Brain microvascular endothelial cell (primary cell): ENCODE measurements around the gene PKIG.
"Not testable (repeated sequence)": the region's sequence is repeated elsewhere in the genome, so short reads cannot be mapped to it uniquely, and the experiment has no call there.

ENCODE experiments used
- DNase-seq: peaks from one replicate; pipeline ENCODE4 v3.0.0-alpha.2; 2020
- H3K27ac ChIP-seq: fragments of 250-450 bp; sonication (Bioruptor Pico); 2 replicates; pipeline ENCODE4 v1.5.1; 2020; ENCODE audit warnings: mild to moderate bottlenecking, moderate library complexity
- H3K27me3 ChIP-seq: fragments of 250-450 bp; sonication (Bioruptor Pico); replicated peaks from 2 replicates; pipeline ENCODE4 v1.5.1; 2020; ENCODE audit warnings: mild to moderate bottlenecking
- H3K36me3 ChIP-seq: fragments of 250-450 bp; sonication (Bioruptor Pico); replicated peaks from 2 replicates; pipeline ENCODE4 v1.5.1; 2020; ENCODE audit warnings: mild to moderate bottlenecking
- H3K4me3 ChIP-seq: 2 replicates; pipeline ENCODE4 v1.5.1; 2011; ENCODE audit warnings: low read depth, mild to moderate bottlenecking, control low read depth, low read length, moderate library complexity
- CTCF ChIP-seq: IDR thresholded peaks from 2 replicates; pipeline ENCODE4 v1.5.1; 2011; ENCODE audit warnings: low read depth, mild to moderate bottlenecking, moderate library complexity, low read length, control low read depth, inconsistent platforms; ENCODE audit errors: missing control alignments
- in situ Hi-C: cut with HindIII; loops from 2 replicates; pipeline ENCODE4 v1.10.0; 2017; ENCODE audit warnings: low sequenced_read_pairs, low pct_ligation_motif_present

PKIG gene

DNA sequence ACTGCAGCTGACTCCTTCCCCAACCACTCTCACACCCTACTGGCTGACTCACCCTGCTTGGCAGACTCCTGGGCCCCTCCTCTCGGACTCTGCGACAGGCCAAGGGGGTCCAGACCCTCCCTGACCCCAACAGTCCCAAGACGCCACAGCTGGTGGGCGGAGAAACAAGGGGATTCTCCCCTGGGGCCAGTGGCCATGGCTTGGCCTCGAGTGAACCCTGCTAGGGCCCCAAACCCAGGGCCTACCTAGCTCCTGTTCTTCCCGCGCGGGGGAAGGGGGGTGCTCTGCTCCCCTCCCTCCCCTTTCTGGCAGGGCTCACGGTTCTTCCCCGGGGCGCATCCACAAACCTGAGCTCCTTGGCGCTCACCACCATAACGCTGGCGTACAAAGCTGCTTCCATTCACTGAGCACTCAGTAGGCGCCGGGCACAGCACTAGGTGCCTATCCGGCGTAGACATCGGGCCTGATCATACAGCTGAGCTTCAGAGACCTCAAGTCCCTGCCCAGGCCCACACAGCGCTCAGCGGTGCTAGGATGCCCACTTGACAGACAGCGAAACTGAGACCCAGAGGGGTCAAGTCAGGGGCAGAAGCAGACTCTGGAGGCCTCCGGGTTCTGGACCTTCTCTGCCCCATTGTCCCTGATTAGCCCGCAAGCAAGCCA is 68.5 kb downstream of the PKIG start:
- H3K4me3 ChIP-seq: peak overlapping the region; percentile 63
- no peak for DNase-seq
- in situ Hi-C loops: no loop called here
- H3K27ac ChIP-seq: peak overlapping the region; percentile 39
- no peaks in the 10 kb centered on the region for H3K27me3 ChIP-seq
- TF ChIP-seq CTCF: no peak
- H3K36me3 ChIP-seq: no peaks in the 10 kb centered on the region

DNA sequence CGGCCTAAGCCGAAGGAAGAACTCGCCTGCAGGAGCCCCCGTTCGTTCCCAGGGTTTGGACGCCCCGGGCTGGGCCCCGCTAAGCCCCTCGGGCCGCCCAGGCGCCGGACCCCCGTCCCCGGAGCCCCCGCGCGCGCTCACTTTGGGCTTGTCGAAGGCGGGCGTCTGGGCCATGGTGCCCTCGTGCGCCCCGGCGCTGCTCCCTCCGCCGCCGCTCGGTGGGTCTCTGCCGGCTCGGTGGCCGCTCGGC is 69.0 kb downstream of the PKIG start:
- Histone ChIP-seq H3K27me3 (no peaks in the 10 kb centered on the region), H3K27ac (peak overlapping the region; percentile 39), H3K36me3 (no peaks in the 10 kb centered on the region), H3K4me3 (peak overlapping the region; percentile 63)
- in situ Hi-C loops: no loop called here
- no peak for TF ChIP-seq CTCF
- no peak for DNase-seq

DNA sequence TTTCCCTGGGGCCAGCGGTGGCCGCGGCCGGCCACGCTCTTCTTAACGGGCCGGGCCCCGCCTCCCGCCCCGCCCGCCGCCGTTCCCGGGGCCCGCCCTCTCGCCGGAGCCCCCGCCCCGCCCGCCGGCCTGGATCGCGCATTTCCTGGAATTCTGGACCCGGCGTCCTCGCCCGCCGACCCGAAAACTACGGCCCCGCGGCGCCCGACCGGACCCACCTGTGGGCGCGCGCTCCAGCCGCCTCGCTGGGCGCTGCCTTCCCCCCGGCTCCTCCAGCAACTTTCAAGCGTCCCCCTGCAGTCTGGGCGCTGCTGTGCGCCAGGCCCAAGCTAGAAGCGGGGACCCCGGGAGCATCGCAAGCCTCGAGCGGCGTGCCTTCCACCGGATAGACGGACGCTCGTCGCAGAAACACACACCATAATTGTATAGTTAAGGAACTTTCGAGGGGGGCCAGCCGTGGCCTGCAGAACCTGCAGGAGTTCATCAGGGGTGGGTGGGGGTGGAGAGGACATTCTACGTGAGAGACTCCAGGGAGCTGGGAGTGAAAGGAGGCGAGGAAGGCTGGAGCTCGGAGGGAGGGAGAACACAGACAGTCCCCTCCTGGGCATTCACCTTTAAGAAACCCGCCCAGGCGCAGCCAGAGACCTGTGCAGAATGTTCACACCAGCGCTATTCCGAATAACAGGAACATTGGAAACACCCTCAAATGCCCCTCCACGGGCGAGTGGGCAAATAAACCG is 69.5 kb downstream of the PKIG start, which contains the start of gene ADA:
Gene ADA (minus strand): TSS at position 16 of the 740 bp plus-strand sequence. CDS start 92 bp downstream, outside the sequence.
- Histone ChIP-seq H3K4me3 (peak within 1 kb of the TSS; percentile 63), H3K27ac (peak within 1 kb of the TSS; percentile 40), H3K36me3 (no peaks in the 10 kb centered on the region), H3K27me3 (no peaks in the 10 kb centered on the region)
- in situ Hi-C loops: no loop called here
- peak; percentile 14 for TF ChIP-seq CTCF
- DNase-seq: peak; percentile 25

GRCh38 chr20:44653546-44653945 is 71.2 kb downstream of the PKIG start:
- H3K36me3 ChIP-seq: no peaks in the 10 kb centered on the region
- no peak for TF ChIP-seq CTCF
- no peak overlapping the region for H3K4me3 ChIP-seq
- in situ Hi-C loops: no loop called here
- H3K27me3 ChIP-seq: no peaks in the 10 kb centered on the region
- DNase-seq: no peak
- H3K27ac ChIP-seq: no peak overlapping the region

DNA sequence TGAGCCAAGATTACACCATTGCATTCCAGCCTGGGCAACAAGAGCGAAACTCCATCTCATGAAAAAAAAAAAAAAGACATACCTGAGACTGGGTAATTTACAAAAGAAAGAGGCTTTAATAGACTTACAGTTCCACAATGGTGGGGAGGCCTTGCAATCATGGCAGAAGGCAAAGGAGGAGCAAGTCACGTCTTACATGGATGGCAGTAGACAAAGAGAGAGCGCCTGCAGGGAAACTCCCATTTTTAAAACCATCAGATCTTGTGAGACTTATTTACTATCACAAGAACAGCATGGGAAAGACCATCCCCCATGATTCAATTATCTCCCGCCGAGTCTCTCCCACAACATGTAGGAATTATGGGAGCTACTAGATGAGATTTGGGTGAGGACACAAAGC is 71.8 kb downstream of the PKIG start:
- in situ Hi-C loops, H3K27me3 ChIP-seq, DNase-seq, H3K4me3 ChIP-seq, H3K36me3 ChIP-seq, H3K27ac ChIP-seq: not testable (repeated sequence)

DNA sequence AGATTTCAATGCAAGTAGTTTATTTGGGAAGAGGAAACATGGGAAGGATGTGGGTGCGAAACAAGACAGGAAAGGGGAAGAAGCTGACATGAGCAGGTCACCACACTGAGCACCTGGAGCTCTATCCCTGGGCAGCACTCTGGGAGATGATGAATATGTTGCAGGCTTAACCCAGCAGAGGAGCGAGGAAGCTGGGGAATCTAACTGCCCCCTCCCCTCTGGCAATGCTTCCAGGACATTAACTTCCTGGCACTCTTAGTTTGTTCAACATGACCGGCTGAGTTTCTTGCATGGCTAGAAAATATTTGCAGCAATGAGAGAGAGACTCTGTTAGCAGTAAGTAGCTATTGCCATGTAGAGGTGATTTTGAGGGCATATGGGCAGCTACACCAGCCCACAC is 74.1 kb downstream of the PKIG start:
- no peak overlapping the region for H3K27ac ChIP-seq
- no peaks in the 10 kb centered on the region for H3K27me3 ChIP-seq
- TF ChIP-seq CTCF: no peak
- no peak for DNase-seq
- H3K36me3 ChIP-seq: no peaks in the 10 kb centered on the region
- H3K4me3 ChIP-seq: no peak overlapping the region
- in situ Hi-C loops: no loop called here
